HL-60 (cell line): ENCODE measurements around the gene ITPK1.

Source experiments
- CTCF ChIP-seq: IDR thresholded peaks from one replicate; pipeline ENCODE4 v1.5.1; 2011; ENCODE audit warnings: low read length, control low read depth, inconsistent platforms; ENCODE audit not compliant: insufficient read depth
- GABPA ChIP-seq: IDR thresholded peaks from 2 replicates; pipeline ENCODE4 v1.6.1; 2012; ENCODE audit warnings: low read depth
- POLR2AphosphoS5 ChIP-seq: IDR thresholded peaks from 2 replicates; pipeline ENCODE4 v1.6.1; 2012; ENCODE audit warnings: low read depth
- REST ChIP-seq: IDR thresholded peaks from 2 replicates; pipeline ENCODE4 v1.6.1; 2012; ENCODE audit warnings: low read depth; ENCODE audit not compliant: insufficient replicate concordance

DNA sequence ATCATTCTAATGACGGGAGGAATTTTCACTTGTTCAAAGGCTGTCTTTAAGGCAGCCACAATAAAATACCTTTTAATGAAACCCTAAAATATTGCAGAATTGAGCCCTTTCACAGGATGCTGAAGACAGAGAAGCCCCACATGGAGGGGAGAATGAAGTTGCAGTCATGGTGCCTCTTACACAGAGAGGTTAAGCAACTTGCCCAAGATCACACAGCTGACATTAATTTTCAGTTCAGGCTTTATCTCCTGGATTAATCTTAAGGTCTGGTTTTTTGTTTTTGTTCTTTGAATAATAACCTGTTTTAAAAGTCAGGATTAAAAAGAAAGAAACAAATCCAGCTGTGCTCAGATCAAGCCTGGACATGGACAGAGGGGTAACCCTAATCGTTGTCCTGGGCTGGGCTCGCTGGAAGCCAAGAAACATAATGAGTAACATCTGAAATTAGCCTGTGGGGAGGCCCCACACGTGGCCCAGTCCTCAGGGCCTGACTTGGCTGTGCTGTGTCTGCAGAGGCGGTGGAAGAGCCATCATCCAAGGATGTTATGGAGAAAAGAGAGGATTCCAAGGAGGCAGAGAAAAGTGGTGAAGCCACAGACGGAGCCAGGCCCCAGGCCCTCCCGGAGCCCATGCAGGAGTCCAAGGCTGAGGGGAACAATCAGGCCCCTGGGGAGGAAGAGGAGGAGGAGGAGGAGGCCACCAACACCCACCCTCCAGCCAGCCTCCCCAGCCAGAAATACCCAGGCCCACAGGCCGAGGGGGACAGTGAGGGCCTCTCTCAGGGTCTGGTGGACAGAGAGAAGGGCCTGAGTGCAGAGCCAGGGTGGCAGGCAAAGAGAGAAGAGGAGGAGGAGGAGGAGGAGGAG lies 184.8 kb downstream of the ITPK1 start:
- no peak for TF ChIP-seq CTCF
- no peak for TF ChIP-seq GABPA
- TF ChIP-seq POLR2AphosphoS5, result no peak
- no peak for TF ChIP-seq REST
